GM21529 (cell line): ENCODE measurements around the gene GPHN.
"Not testable (repeated sequence)": the region's sequence is repeated elsewhere in the genome, so short reads cannot be mapped to it uniquely, and the experiment has no call there.

Experiments used
- ATAC-seq: cut with Tn5 transposase; IDR thresholded peaks from one replicate; pipeline ENCODE4 v1.9.1; 2021; ENCODE audit not compliant: unreplicated experiment

Gene GPHN

GRCh38 chr14:67018720-67019119, 510.8 kb downstream of the GPHN start:
- ATAC-seq = no peak

DNA sequence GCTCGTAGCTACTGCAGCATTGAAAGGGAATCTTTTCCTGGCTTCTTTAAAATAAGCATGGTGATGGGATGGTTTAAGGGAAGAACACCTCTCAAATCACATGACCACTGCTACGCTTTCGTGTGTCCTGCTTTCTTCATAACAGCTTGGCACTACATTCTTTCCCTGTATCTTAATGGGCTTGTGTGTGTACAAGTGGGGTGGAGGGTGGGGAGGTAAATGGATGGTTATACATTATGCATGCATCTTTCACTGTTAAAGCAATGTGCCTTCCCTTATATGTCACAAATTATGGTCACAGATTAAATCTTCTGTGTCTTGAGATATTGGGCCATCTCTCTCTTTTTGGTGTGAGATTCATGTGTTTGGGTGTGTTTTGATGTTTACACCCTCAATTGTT, 511.8 kb downstream of the GPHN start:
- ATAC-seq = no peak

DNA sequence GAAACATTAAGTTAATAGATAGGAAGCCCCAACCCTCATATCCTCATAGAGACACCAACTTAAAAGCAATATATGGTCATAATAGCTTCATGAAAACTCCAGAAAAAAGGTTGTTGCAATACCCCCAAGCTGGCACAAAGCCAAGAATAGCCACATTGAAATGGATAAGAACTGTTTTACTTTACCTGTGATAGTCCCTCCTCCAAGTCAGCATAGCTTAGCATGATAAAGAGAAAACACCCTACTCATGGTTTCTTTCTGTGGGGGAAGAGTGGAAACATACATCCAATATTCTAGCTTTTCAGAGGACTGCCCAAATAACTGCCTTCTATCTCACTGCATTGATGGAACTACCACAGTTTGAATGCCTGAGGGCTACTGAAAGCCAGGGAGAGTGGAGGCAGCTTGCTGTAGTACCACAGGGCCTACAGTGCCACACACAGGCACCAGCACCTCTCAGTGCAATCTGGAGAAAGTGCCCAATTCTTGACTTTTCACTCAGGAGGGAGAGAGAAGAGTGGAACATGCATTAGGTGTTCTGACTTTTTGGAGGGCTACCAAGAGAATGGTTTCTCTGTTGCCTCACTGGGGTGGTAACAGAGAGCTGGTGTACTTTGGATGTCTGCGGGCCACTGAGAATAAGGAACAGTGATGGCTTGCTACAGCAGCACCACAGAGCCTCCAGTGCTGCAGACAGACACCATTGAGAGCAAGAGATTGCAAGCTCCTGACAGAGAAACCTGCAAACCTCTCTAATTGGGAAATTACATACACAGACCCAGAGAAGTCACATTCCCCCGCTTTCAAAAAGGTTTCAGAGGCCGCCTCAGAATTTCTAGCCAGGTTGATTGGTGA, 524.2 kb downstream of the GPHN start:
- no peak for ATAC-seq

DNA sequence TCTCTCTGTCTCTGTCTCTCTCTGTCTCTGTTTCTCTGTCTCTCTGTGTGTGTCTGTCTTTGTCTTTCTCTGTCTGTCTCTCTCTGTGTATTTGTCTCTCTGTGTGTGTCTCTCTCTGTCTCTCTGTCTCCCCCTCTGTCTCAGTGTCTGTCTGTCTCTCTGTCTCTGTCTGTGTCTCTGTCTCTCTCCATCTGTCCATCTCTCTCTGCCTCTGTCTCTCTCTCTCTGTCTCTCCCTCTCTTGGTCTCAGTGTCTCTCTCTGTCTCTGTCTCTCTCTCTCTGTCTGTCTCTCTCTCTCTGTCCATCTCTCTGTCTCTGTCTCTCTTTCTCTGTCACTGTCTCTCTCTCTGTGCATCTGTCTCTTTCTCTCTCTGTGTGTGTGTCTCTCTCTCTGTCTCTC, 537.5 kb downstream of the GPHN start:
- ATAC-seq = no peak

DNA sequence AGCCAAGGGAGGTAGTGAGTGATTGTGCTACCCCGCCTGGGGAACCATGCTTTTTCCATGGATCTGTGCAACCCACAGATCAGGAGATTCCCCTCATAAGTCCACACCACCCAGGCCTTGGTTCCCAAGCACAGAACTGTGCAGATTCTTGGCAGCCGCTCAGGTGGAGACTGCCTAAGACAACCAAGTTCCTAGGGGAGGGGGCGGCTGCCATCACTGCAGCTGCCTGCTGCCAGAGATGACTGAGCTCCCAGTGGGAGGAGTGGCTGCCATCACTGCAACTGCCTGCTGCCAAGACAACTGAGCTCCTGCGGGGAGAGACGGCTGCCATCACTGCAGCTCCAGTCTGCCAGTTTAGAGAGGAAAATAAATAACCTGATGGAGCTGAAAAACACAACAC, 542.9 kb downstream of the GPHN start:
- ATAC-seq = no peak

- no peak for ATAC-seq
Measured at GRCh38 chr14:67056684-67057083, 548.7 kb downstream of the GPHN start.

GRCh38 chr14:67059596-67059995, 551.6 kb downstream of the GPHN start:
- ATAC-seq = no peak

- no peak for ATAC-seq
Measured at GRCh38 chr14:67060546-67060945, 552.6 kb downstream of the GPHN start.

DNA sequence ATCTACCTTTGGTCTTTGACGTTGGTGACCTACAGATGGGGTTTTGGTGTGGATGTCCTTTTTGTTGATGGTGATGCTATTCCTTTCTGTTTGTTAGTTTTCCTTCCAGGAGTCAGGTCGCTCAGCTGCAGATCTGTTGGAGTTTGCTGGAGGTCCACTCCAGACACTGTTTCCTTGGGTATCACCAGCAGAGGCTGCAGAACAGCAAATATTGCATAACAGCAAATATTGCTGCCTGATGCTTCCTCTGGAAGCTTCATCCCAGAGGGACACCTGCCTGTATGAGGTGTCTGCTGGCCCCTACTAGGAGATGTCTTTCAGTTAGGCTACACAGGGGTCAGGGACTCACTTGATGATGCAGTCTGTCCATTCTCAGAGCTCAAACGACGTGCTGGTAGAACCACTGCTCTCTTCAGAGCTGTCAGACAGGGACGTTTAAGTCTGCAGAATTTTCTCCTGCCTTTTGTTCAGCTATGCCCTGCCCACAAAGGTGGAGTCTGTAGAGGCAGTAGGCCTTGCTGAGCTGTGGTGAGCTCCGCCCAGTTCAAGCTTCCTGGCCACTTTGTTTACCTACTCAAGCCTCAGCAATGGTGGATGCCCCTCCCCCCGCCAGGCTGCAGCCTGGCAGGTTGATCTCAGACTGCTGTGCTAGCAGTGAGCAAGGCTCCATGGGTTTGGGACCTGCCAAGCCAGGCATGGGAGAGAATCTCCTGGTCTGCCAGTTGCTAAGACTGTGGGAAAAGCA, 559.3 kb downstream of the GPHN start:
- not testable (repeated sequence) for ATAC-seq

DNA sequence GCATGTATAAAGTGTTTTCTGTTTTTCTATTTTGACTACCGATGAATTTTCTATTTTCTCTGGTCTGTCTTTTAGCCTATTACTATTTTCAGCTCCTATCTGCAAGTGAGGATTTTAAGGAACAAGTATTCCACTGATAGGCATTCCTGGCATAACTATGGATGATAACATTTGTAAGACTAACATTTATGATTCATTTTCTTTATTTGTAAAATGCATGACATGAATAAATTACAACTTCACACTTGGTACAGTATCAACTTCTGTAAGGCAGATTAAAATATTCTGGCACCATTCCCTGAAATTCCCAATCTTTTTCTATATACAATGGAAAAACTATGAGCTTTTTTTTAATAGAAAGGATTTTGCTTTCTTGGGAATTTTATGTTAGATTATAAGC, 560.3 kb downstream of the GPHN start:
- no peak for ATAC-seq

GRCh38 chr14:67071506-67071905, 563.6 kb downstream of the GPHN start:
- ATAC-seq = no peak

GRCh38 chr14:67077921-67078320, 570.0 kb downstream of the GPHN start:
- no peak for ATAC-seq

- no peak for ATAC-seq
Measured at GRCh38 chr14:67079846-67080245, 571.9 kb downstream of the GPHN start.

DNA sequence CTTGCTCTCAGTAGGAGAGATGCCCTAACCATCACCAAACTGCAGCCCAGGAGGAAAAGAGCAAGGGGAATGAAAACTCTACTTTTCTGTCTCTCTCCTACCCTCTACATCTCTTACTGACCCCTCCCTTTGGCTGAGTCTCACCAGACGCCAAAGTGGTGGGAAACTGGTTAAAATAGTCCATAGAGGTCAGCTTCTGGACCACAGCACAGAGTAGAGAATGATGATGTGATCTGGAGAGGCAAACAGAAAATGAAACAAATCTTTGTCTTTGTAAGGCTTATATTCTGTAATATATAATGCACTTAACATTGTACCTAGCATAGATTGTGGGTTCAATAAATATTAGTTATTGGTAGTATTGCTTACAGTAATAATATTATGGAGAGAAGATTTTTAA, 600.3 kb downstream of the GPHN start:
- ATAC-seq = no peak

- ATAC-seq = no peak
Measured at GRCh38 chr14:67111022-67111421, 603.1 kb downstream of the GPHN start.

DNA sequence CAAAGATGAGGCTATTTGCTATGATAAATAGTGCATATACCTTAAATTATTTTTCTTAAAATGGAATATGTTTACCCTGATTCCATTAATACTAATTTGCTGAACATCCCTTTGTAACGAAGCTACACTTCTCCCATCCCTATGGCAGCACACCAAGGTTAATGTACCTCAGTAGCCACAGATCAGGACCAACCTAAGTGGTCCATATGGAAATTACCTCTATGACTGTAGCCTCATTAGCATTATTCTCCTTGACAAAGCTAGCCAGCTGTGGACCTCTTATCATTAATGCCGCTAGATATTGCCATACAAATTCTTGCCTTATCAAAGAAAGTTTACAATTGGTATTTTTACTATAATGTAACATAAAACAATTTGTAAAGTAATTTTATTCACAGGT, 604.4 kb downstream of the GPHN start:
- ATAC-seq = no peak

DNA sequence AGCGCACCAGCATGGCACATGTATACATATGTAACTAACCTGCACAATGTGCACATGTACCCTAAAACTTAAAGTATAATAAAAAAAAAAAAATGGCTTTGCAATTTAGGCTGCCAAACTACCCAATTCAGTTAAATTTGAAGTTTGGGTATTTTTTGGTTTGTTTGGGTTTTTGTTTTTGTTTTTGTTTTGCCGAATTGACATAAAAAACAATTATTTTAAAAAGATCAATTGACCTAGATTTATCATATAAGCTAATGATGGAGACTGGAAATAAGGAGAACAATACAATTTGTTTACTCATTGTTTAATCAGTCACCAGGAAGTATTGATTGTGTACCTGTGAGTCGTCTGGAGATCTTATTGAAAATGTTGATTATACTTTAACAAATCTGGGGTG, 619.2 kb downstream of the GPHN start:
- ATAC-seq = no peak

- no peak for ATAC-seq
Measured at GRCh38 chr14:67129768-67130167, 621.8 kb downstream of the GPHN start.

DNA sequence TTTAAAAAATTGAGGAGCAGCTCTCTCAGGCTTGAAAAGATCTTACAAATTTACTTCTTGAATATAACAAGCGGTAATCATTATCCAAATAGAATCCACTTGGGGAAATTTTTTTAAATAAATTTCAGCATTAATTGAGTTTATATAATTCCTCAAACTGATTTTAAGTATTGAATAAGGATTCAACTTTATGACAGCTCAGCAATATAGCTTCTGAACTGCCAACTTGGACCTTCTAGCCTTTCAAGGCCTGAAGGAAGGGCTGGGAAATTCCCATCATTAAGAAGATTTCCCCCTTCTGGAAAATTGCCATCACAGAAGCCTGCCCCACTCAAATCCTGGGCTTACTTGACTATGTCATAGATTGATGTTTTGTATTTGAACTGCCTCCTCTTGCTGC, 623.7 kb downstream of the GPHN start:
- no peak for ATAC-seq

GRCh38 chr14:67133144-67133543, 625.2 kb downstream of the GPHN start:
- no peak for ATAC-seq

GRCh38 chr14:67133595-67134441, 625.9 kb downstream of the GPHN start:
- no peak for ATAC-seq
